Retinal pigment epithelial cell (primary cell): Measurements from ENCODE around the gene CCL8.

Experiments
- DNase-seq: peaks from one replicate; pipeline ENCODE4 v3.0.0-alpha.2; 2010; ENCODE audit warnings: low read depth
- H3K4me3 ChIP-seq: 2 replicates; pipeline ENCODE4 v1.5.1; 2011; ENCODE audit warnings: mild to moderate bottlenecking, low read length, control low read depth, moderate library complexity
- TF ChIP-seq, protein P1 (sequence below): conservative IDR thresholded peaks from 2 replicates; pipeline ENCODE4 v1.5.1; 2011; ENCODE audit warnings: low read depth, low read length, control low read depth, inconsistent platforms

The CCL8 gene

DNA sequence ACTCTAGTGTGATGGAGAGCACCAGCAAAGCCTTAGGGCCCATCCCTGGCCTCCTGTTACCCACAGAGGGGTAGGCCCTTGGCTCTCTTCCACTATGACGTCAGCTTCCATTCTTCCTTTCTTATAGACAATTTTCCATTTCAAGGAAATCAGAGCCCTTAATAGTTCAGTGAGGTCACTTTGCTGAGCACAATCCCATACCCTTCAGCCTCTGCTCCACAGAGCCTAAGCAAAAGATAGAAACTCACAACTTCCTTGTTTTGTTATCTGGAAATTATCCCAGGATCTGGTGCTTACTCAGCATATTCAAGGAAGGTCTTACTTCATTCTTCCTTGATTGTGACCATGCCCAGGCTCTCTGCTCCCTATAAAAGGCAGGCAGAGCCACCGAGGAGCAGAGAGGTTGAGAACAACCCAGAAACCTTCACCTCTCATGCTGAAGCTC lies at the start of gene CCL8:
Gene CCL8 (plus strand): TSS at position 397 of the 445 bp plus-strand sequence. CDS start 67 bp downstream, outside the sequence.
- TF ChIP-seq, protein P1, sequence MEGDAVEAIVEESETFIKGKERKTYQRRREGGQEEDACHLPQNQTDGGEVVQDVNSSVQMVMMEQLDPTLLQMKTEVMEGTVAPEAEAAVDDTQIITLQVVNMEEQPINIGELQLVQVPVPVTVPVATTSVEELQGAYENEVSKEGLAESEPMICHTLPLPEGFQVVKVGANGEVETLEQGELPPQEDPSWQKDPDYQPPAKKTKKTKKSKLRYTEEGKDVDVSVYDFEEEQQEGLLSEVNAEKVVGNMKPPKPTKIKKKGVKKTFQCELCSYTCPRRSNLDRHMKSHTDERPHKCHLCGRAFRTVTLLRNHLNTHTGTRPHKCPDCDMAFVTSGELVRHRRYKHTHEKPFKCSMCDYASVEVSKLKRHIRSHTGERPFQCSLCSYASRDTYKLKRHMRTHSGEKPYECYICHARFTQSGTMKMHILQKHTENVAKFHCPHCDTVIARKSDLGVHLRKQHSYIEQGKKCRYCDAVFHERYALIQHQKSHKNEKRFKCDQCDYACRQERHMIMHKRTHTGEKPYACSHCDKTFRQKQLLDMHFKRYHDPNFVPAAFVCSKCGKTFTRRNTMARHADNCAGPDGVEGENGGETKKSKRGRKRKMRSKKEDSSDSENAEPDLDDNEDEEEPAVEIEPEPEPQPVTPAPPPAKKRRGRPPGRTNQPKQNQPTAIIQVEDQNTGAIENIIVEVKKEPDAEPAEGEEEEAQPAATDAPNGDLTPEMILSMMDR, result no peak
- H3K4me3 ChIP-seq, result no peak within 1 kb of the TSS
- DNase-seq, result no peak

DNA sequence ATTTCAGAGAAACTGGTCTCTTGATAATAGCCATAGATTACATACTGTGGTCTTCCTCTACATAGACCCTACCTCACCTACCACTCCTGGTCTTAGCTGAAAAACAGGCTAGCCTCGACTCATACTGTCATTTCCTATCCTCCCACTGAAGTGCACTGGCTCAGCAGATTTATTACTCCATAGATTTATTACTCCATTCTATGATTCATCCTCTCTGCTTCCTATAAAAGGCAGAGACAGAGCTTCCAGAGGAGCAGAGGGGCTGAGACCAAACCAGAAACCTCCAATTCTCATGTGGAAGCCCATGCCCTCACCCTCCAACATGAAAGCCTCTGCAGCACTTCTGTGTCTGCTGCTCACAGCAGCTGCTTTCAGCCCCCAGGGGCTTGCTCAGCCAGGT lies 49.3 kb upstream of the CCL8 start, which contains the start of gene CCL7:
Gene CCL7 (plus strand): TSS at position 253 of the 400 bp plus-strand sequence. CDS start 70 bp downstream, at position 323.
- DNase-seq, result no peak
- TF ChIP-seq, protein P1, result no peak
- no peak within 1 kb of the TSS for H3K4me3 ChIP-seq

DNA sequence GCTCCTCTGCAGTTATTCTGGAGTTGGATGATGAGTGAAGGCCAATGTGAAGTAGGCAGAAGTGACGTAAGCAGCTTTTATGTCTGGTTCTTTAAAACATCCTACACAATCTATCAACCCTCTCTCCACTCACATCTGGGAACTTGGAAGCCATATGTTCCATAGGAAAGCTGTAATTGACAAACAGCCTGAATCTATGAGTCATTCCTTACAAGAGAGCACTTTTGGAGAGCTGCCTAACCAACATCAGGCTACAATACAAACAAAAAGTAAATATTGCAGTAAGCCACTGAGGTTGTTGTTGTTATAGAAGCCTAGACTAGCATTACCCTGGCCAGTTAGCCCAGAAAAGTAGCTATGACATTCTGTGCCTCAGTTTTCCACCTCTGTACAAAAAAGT lies 43.4 kb upstream of the CCL8 start:
- H3K4me3 ChIP-seq, result no peak overlapping the region
- no peak for DNase-seq
- TF ChIP-seq, protein P1, result no peak

DNA sequence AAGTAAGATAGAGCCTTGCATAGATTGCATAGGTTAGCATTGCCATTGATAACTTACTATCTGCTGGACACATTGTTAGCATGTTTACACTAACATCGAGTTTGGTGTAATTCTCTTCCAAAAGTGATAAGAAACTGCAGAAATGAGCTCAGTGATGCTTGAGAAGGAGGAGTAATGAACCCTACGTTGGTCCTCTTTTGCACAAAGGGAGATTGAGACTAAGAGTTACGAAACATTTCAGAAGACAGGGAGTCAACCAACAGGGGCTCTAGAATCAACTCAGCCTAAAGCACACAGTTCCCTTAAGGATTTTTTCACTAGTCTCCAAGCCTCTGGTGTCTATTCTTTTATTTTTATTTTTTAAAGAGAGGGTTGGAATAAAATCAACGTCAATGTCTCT lies 42.4 kb upstream of the CCL8 start:
- DNase-seq, result no peak
- TF ChIP-seq, protein P1, result no peak
- no peak overlapping the region for H3K4me3 ChIP-seq

DNA sequence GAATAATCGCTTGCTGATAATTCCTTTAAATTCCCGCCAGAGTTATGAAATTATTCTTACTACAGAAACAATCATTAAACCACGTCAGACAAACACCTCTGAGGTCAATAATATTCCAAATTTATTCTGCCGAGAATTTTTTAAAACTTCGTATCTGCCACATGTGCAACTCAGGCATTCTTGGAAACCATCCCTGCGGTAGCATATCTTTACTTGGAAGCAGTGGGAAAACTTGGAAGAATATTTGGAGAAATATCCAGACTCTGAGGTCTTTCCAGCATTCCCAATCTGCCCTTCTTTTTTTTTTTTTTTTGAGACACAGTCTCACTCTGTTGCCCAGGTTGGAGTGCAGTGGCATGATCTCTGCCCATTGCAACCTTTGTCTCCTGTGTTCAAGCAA lies 35.7 kb upstream of the CCL8 start:
- TF ChIP-seq, protein P1, result no peak
- no peak overlapping the region for H3K4me3 ChIP-seq
- DNase-seq, result no peak

DNA sequence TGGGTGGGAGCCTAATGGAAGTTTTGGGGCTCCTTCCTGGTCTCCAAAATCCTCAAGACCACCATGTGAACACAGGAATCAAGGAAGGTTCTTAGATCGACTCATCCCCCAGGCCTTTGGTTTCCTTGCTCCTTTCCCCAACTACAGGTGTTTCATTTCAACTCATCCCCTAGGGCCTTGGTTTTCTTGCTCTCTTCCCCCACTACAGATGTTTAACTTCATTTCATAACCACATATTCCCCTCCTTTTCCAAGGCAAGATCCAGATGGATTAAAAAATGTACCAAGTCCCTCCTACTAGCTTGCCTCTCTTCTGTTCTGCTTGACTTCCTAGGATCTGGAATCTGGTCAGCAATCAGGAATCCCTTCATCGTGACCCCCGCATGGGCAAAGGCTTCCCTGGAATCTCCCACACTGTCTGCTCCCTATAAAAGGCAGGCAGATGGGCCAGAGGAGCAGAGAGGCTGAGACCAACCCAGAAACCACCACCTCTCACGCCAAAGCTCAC lies 33.9 kb upstream of the CCL8 start, which contains the start of gene CCL11:
Gene CCL11 (plus strand): TSS at position 457 of the 507 bp plus-strand sequence. CDS start 67 bp downstream, outside the sequence.
- TF ChIP-seq, protein P1, result no peak
- H3K4me3 ChIP-seq, result no peak within 1 kb of the TSS
- DNase-seq, result no peak

DNA sequence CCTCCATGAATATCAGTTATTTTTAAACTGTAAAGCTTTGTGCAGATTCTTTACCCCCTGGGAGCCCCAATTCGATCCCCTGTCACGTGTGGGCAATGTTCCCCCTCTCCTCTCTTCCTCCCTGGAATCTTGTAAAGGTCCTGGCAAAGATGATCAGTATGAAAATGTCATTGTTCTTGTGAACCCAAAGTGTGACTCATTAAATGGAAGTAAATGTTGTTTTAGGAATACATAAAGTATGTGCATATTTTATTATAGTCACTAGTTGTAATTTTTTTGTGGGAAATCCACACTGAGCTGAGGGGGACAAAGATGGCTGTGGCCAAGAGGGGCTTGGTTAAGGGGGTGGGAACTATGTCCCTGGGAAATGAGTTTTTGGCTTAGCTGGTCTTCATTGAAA lies 31.4 kb upstream of the CCL8 start:
- H3K4me3 ChIP-seq, result no peak overlapping the region
- TF ChIP-seq, protein P1, result no peak
- DNase-seq, result no peak
